K562 (cell line): ENCODE data around the gene NR0B2. TPM values are rescaled to one million over a fixed set of nuclear protein-coding genes. Genes with fewer than 3 reads are reported as not detected.

Experiments used
- GABPB2 ChIP-seq: fragments of 250-450 bp; sonication (Bioruptor Pico); conservative IDR thresholded peaks from 2 replicates; pipeline ENCODE4 v1.5.1; 2021; ENCODE audit warnings: mild to moderate bottlenecking
- GATAD2B ChIP-seq: fragments of 450-650 bp; IDR thresholded peaks from 2 replicates; pipeline ENCODE4 v1.6.1; 2017; ENCODE audit warnings: mild to moderate bottlenecking, borderline replicate concordance
- KDM2B ChIP-seq: fragments of 250-450 bp; sonication (Bioruptor Pico); IDR thresholded peaks from 2 replicates; pipeline ENCODE4 v1.8.0; 2021; ENCODE audit warnings: mild to moderate bottlenecking, moderate library complexity
- NCOA6 ChIP-seq: fragments of 450-650 bp; IDR thresholded peaks from 2 replicates; pipeline ENCODE4 v1.6.1; 2017; ENCODE audit warnings: mild to moderate bottlenecking
- PCBP2 ChIP-seq: fragments of 200-400 bp; formaldehyde crosslinking; IDR thresholded peaks from 2 replicates; pipeline ENCODE4 v1.6.1; 2018; ENCODE audit warnings: low read length, low read depth, mild to moderate bottlenecking, moderate library complexity; ENCODE audit not compliant: poor library complexity, severe bottlenecking
- TAF7 ChIP-seq: fragments of 450-650 bp; IDR thresholded peaks from 2 replicates; pipeline ENCODE4 v1.6.1; 2016; ENCODE audit warnings: missing genetic modification characterization, missing compliant biosample characterization
- ZEB2 ChIP-seq: fragments of 450-650 bp; IDR thresholded peaks from 2 replicates; pipeline ENCODE4 v1.6.1; 2016
- ZNF239 ChIP-seq: fragments of 250-450 bp; sonication (Bioruptor Pico); IDR thresholded peaks from 2 replicates; pipeline ENCODE4 v1.4.0; 2020; ENCODE audit warnings: mild to moderate bottlenecking
- ZNF282 ChIP-seq: sonication (generic); formaldehyde crosslinking; IDR thresholded peaks from 2 replicates; pipeline ENCODE4 v1.8.1; 2023; ENCODE audit warnings: missing genetic modification reagents
- ZNF444 ChIP-seq: fragments of 250-450 bp; sonication (Bioruptor Pico); IDR thresholded peaks from 2 replicates; pipeline ENCODE4 v1.4.0; 2020; ENCODE audit warnings: mild to moderate bottlenecking, moderate library complexity
- polyA plus RNA-seq, 8 experiments: library from polyadenylated mRNA; depleted of rRNA in 4 of 8; stranded (reverse) in 5 of 8; unstranded in 3 of 8; fragments of >200 nt; fragmentation: Nextera tagmentation in 2 of 8; fragmentation: Illumina TruSeq in 1 of 8; extraction: Ambion mirVana in 2 of 8; extraction: Trizol in 1 of 8; gene quantifications; 2 replicates each; pipeline versions ENCODE4 v1.2.1 to v1.2.3, GENCODE V29; 2011 to 2014; ENCODE audit warnings: inconsistent platforms in 1 of 8, missing spikeins in 1 of 8
- total RNA-seq, 7 experiments: library from RNA; depleted of rRNA in 6 of 7; stranded (reverse); fragments of >200 nt in 6 of 7; fragmentation: Illumina TruSeq in 2 of 7; extraction: Trizol in 2 of 7; gene quantifications; 2 replicates each; pipeline versions ENCODE4 v1.2.1 to v1.2.3, GENCODE V29; 2011 to 2021; ENCODE audit warnings: low replicate concordance in 1 of 7
- TF ChIP-seq, protein P1 (sequence below), 2 experiments: fragments of 450-650 bp in 1 of 2; sonication (generic) in 1 of 2; formaldehyde crosslinking in 1 of 2; IDR thresholded peaks; 2 replicates each; pipeline versions ENCODE4 v1.7.1 to v1.9.0; 2016 to 2022; ENCODE audit warnings: inconsistent platforms in 1 of 2, mild to moderate bottlenecking in 1 of 2, missing genetic modification reagents in 1 of 2
- TF ChIP-seq, protein P2 (sequence below): fragments of 450-650 bp; IDR thresholded peaks from 2 replicates; pipeline ENCODE4 v1.7.1; 2018; ENCODE audit warnings: mild to moderate bottlenecking, low read depth; ENCODE audit not compliant: partially characterized antibody
- TF ChIP-seq, protein P3 (sequence below): fragments of 250-450 bp; sonication (Bioruptor Pico); IDR thresholded peaks from 2 replicates; pipeline ENCODE4 v1.8.0; 2021; ENCODE audit warnings: moderate library complexity, mild to moderate bottlenecking, inconsistent platforms
- TF ChIP-seq, protein P4 (sequence below): fragments of 200-800 bp; sonication (Bioruptor generic); IDR thresholded peaks from 2 replicates; pipeline ENCODE4 v1.6.1; 2017; ENCODE audit warnings: missing genetic modification characterization, missing compliant biosample characterization

Gene NR0B2
- total and polyA plus RNA-seq, 9 of the 15 experiments (the other 6 are each of a cell fraction or from before 2014, with no cell fraction given) = not detected

DNA sequence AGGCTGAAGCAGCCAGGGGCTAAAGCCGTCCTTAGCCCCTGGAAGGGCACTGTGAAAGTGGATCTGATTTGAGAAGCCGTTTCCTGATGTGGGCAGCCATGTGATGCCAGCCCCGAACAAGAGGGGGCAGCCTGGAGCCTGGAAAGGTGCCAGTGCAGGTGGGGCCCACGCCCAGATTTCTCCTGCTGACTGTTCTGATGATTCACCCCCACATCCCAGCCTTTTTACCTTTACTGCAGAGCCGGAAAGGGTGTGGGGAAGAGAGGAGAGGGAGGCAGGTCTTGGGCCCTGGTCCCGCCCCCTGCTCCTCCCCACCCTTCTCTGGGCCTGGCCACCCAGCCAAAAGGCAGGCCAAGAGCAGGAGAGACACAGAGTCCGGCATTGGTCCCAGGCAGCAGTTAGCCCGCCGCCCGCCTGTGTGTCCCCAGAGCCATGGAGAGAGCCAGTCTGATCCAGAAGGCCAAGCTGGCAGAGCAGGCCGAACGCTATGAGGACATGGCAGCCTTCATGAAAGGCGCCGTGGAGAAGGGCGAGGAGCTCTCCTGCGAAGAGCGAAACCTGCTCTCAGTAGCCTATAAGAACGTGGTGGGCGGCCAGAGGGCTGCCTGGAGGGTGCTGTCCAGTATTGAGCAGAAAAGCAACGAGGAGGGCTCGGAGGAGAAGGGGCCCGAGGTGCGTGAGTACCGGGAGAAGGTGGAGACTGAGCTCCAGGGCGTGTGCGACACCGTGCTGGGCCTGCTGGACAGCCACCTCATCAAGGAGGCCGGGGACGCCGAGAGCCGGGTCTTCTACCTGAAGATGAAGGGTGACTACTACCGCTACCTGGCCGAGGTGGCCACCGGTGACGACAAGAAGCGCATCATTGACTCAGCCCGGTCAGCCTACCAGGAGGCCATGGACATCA lies 50.7 kb downstream of the NR0B2 start, which contains the start of gene SFN (continued):
- TF ChIP-seq, protein P1, sequence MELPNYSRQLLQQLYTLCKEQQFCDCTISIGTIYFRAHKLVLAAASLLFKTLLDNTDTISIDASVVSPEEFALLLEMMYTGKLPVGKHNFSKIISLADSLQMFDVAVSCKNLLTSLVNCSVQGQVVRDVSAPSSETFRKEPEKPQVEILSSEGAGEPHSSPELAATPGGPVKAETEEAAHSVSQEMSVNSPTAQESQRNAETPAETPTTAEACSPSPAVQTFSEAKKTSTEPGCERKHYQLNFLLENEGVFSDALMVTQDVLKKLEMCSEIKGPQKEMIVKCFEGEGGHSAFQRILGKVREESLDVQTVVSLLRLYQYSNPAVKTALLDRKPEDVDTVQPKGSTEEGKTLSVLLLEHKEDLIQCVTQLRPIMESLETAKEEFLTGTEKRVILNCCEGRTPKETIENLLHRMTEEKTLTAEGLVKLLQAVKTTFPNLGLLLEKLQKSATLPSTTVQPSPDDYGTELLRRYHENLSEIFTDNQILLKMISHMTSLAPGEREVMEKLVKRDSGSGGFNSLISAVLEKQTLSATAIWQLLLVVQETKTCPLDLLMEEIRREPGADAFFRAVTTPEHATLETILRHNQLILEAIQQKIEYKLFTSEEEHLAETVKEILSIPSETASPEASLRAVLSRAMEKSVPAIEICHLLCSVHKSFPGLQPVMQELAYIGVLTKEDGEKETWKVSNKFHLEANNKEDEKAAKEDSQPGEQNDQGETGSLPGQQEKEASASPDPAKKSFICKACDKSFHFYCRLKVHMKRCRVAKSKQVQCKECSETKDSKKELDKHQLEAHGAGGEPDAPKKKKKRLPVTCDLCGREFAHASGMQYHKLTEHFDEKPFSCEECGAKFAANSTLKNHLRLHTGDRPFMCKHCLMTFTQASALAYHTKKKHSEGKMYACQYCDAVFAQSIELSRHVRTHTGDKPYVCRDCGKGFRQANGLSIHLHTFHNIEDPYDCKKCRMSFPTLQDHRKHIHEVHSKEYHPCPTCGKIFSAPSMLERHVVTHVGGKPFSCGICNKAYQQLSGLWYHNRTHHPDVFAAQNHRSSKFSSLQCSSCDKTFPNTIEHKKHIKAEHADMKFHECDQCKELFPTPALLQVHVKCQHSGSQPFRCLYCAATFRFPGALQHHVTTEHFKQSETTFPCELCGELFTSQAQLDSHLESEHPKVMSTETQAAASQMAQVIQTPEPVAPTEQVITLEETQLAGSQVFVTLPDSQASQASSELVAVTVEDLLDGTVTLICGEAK (IDR thresholded peaks at IDR 0.05) = no peak
- TF ChIP-seq, protein P1 (CRISPR knock-in tag; IDR thresholded peaks at IDR 0.05) = no peak
- TF ChIP-seq, protein P2, sequence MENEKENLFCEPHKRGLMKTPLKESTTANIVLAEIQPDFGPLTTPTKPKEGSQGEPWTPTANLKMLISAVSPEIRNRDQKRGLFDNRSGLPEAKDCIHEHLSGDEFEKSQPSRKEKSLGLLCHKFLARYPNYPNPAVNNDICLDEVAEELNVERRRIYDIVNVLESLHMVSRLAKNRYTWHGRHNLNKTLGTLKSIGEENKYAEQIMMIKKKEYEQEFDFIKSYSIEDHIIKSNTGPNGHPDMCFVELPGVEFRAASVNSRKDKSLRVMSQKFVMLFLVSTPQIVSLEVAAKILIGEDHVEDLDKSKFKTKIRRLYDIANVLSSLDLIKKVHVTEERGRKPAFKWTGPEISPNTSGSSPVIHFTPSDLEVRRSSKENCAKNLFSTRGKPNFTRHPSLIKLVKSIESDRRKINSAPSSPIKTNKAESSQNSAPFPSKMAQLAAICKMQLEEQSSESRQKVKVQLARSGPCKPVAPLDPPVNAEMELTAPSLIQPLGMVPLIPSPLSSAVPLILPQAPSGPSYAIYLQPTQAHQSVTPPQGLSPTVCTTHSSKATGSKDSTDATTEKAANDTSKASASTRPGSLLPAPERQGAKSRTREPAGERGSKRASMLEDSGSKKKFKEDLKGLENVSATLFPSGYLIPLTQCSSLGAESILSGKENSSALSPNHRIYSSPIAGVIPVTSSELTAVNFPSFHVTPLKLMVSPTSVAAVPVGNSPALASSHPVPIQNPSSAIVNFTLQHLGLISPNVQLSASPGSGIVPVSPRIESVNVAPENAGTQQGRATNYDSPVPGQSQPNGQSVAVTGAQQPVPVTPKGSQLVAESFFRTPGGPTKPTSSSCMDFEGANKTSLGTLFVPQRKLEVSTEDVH = no peak
- TF ChIP-seq, protein P3, sequence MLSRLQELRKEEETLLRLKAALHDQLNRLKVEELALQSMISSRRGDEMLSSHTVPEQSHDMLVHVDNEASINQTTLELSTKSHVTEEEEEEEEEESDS (CRISPR knock-in tag) = no peak
- TF ChIP-seq ZEB2 (peak; percentile 98), ZNF282 (no peak), ZNF444 (no peak), NCOA6 (no peak), GATAD2B (no peak), TAF7 (no peak), PCBP2 (no peak), ZNF239 (CRISPR knock-in tag) (no peak), GABPB2 (CRISPR knock-in tag) (no peak), KDM2B (CRISPR knock-in tag) (no peak)
- TF ChIP-seq, protein P4, sequence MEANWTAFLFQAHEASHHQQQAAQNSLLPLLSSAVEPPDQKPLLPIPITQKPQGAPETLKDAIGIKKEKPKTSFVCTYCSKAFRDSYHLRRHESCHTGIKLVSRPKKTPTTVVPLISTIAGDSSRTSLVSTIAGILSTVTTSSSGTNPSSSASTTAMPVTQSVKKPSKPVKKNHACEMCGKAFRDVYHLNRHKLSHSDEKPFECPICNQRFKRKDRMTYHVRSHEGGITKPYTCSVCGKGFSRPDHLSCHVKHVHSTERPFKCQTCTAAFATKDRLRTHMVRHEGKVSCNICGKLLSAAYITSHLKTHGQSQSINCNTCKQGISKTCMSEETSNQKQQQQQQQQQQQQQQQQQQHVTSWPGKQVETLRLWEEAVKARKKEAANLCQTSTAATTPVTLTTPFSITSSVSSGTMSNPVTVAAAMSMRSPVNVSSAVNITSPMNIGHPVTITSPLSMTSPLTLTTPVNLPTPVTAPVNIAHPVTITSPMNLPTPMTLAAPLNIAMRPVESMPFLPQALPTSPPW (CRISPR knock-in tag) = no peak; the same call in 1 of the 2 replicates
